ENCODE measurements around the gene PCBP2.

DNA sequence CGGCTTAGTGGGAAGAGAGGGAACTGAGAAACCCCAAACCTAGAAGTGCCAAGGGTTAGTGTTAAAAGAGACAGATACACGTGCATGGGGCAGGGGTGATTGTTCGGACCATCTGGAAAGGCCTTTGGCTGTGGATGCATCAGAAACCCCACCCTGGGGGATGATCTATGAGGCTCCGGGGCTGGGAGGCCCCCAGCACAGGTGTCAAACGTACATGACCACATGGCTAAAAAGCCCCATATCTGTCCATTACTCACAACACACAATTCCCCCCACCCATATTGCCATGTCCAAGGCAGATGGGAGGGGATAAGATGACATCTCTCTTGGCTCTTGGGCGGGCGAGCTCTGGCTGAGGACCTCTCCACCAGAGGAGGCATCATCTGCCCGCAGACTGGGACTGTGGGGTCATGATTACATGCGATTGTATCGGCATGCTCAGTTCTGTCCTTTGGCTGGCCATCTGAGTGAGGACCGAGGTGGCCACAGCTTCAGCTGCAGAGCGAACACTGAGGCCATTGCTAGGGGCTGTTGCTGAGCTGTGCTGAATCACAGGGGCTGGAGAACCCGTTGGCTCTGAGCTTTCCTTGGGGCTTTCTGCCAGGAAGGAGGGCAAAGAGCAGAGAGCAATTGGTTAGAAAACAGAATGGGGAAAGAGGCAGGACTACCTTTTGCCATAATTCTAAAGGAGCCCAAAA, 65.0 kb downstream of the PCBP2 start:
- TF ChIP-seq NFIC (IDR thresholded peaks at IDR 0.05), result no peak
- no peak for TF ChIP-seq RAD21 (IDR thresholded peaks at IDR 0.05; ENCODE audit: low read depth)
- TF ChIP-seq EP300 (IDR thresholded peaks at IDR 0.05; ENCODE audit: borderline replicate concordance), result no peak
- TF ChIP-seq CREB1 (IDR thresholded peaks at IDR 0.05; ENCODE audit: low read depth), result no peak
- TF ChIP-seq YY1 (IDR thresholded peaks at IDR 0.05; ENCODE audit: low read depth), result no peak
- TF ChIP-seq, protein P1, sequence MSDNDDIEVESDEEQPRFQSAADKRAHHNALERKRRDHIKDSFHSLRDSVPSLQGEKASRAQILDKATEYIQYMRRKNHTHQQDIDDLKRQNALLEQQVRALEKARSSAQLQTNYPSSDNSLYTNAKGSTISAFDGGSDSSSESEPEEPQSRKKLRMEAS (IDR thresholded peaks at IDR 0.05), result no peak
- TF ChIP-seq TCF12 (IDR thresholded peaks at IDR 0.05; ENCODE audit: low read depth), result no peak
- TF ChIP-seq TAF1 (IDR thresholded peaks at IDR 0.05; ENCODE audit: low read depth), result no peak
